Esophagus mucosa (tissue), 1 donor: ENCODE measurements around the gene CSNK1A1. TPM values are rescaled to one million over a fixed set of nuclear protein-coding genes. Genes with fewer than 3 reads are reported as not detected.
"Not testable (repeated sequence)": the region's sequence is repeated elsewhere in the genome, so short reads cannot be mapped to it uniquely, and the experiment has no call there.

ENCODE experiments used
- ATAC-seq: fragments of 200-7000 bp; cut with Tn5 transposase; one replicate; pipeline ENCODE4 v1.9.1; 2020
- total RNA-seq: library from RNA; stranded (reverse); gene quantifications from one replicate; pipeline ENCODE4 v1.2.4, GENCODE V29; 2023
- donor health status: DM: yes; HTN: yes; CAD: no.

The CSNK1A1 gene
- total RNA-seq, 1 donor from 2014 or later: 404 TPM

DNA sequence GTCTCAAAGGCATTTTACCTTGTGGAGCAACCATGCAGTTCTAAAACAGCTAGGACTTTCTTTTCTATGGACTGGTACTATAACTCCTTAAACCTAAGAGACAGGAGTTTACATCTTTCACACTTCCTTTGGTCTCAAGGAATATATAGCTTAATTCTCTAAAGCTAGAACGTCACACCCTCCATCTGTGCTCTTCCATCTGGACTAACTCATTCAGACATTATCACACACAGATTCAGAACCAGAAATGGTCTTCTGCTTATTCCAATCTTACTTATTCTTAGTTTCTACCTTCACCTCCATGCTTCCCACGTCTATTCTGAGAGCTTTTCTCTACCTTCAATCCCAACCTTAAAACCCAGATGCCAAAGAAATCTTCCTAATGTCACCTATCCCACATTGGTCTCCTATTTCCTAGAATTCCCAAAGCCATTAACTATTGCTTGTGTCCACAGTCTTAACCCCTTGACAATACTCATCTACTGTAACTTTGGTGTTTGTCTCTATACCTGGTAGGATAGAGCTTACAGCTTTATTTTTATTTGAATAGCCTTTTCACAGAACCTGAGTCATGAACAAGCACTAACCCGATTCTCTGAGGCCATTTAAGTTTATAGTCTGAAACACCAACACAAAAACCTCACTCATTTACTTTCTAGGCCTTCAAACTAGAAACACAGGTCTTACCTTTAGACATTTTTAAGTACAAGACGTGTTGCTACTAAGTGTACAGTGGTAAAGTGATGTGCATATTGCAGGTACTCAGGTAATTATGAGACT lies 22.8 kb downstream of the CSNK1A1 start:
- peak; percentile 78 for ATAC-seq

- ATAC-seq: peak; percentile 24
Measured at GRCh38 chr5:149526845-149527590, 24.2 kb downstream of the CSNK1A1 start.

DNA sequence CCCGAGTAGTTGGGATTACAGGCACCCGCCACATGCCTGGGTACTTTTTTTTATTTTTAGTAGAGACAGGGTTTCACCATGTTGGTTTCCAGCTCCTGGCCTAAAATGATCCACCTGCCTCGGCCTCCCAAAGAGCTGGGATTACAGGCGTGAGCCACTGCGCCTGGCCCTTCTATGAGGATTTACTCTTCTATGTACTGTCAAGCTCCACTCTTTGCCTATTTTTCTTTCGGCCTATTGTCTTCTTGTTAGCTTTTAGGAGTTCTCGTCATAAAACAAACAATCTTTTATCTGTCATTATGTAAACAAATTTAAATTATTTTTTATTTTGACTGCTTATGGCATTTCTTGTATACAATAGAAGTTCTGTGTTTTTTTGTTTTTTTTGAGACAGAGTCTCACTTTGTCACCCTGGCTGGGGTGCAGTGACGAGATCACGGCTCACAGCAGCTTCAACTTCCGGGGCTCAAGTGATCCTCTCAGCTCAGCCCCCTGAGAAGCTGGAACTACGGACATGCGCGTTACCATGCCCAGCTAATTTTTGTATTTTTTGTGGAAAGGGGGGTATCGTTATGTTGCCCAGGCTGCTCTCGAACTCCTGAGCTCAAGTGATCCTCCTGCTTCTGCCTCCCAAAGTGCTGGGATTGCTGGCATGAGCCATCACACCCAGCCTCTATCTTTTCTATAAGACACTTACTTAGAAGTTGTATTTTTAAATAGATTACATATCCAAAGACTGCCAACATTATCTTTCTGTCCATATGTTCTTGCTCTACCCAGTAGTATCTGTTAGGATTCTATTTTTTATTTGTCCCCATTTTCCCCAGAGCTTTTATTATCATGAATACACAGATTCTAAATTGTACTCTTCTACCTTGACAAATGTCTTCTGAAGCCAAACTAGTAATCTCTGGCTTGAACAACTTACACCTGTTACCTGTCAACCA lies 29.2 kb downstream of the CSNK1A1 start:
- no peak for ATAC-seq

DNA sequence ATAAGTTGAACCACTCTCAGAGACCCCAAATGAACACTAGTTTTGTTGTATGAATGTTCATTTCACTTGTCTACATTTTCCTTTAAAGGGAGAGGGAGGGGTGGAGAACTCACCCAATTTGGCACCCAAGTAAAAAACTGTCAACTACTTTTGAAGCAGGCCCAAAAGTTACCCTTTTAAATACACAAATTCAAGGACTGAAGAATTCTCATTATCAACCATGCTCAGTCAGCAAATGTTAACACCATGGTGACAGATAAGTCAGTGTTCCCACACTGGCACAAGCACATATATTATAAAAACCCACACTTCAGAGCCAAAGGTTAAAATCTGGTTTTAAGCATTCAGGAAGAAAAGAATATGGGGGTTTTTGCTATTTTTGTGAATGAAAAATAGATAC lies 31.6 kb downstream of the CSNK1A1 start:
- no peak for ATAC-seq

- ATAC-seq: no peak
Measured at GRCh38 chr5:149518620-149519019, 32.6 kb downstream of the CSNK1A1 start.

GRCh38 chr5:149517461-149518122 lies 33.6 kb downstream of the CSNK1A1 start:
- peak; percentile 41 for ATAC-seq

DNA sequence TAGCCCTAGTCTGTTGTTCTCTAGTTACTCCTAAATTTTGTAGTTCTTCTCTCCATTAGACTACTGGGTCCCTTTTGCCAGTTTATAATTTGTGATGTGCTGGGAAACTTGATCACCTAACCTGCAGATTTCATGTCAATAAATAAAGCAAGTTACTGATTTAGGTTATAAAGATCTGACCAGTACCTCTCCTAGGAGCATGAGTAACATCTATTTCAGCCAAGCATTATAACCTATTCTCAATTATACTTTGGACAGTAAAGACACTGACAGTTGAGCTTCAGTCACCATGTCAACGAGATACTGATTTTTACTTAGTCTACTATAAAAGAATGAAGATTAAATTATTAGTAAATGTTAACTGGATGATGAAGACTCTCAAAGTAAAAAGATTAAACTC lies 36.7 kb downstream of the CSNK1A1 start:
- no peak for ATAC-seq

- not testable (repeated sequence) for ATAC-seq
Measured at GRCh38 chr5:149513372-149513947, 37.8 kb downstream of the CSNK1A1 start.

DNA sequence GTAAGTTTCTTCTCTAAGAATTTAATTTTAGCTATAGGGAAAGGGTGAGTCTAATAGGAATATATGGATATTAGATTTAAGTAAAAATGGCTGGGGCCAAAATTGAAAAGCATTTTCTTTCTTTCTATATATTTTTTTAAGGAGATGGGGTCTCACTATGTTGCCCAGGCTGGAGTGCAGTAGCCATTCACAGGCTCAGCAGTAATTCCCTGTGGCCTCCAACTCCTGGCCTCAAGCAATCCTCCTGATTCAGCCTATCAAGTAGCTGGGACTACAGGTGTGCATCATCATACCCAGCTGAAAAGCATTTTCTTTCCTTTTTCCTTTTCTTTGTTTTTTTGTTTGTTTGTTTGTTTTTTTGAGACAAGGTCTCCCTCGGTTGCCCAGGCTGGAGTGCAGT lies 41.1 kb downstream of the CSNK1A1 start:
- no peak for ATAC-seq

- no peak for ATAC-seq
Measured at GRCh38 chr5:149504677-149505076, 46.6 kb downstream of the CSNK1A1 start.

DNA sequence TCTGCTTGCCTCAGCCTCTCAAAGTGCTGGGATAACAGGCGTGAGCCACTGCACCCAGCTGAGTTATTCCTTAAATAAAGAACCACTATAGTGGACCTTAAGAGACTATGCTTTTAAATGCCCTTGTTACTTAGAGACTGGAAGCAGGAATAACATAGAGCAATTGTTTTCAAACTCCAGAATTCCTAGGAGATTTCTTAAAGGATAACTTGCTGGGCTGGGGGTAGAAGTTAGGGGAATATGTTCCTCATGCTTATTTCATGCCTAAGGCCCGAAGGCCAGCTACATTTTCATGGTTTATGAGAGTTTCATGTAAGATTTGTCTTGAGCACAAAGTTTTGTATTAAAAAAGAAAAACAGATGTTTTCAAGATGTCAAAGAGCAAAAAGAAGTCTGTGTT lies 48.2 kb downstream of the CSNK1A1 start:
- no peak for ATAC-seq

GRCh38 chr5:149500922-149501582 lies 50.2 kb downstream of the CSNK1A1 start:
- ATAC-seq: no peak

- ATAC-seq: no peak
Measured at GRCh38 chr5:149498724-149499336, 52.4 kb downstream of the CSNK1A1 start.

GRCh38 chr5:149497357-149497756 lies 53.9 kb downstream of the CSNK1A1 start:
- no peak for ATAC-seq

GRCh38 chr5:149496917-149497316 lies 54.3 kb downstream of the CSNK1A1 start:
- no peak for ATAC-seq

GRCh38 chr5:149496166-149496565 lies 55.1 kb downstream of the CSNK1A1 start:
- ATAC-seq: no peak

DNA sequence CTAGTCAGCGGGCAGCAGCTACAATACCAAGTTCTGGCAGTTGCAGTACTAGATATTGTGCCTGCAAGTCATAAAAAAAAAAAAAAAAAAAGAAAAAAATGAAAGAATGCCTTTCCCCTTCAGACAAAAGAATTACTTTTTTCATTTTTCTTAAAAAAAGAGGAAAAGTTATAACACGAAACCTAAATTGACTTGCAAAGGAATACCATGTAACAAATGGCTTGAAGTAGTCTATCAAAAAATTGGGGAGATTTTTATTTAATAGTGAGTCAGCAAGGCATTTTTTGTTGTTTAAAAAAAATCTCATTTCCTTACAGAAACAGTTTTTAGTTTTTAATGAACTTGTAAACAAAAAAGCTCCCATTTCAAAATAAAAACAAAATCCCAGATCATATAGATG lies 55.6 kb downstream of the CSNK1A1 start:
- ATAC-seq: no peak

DNA sequence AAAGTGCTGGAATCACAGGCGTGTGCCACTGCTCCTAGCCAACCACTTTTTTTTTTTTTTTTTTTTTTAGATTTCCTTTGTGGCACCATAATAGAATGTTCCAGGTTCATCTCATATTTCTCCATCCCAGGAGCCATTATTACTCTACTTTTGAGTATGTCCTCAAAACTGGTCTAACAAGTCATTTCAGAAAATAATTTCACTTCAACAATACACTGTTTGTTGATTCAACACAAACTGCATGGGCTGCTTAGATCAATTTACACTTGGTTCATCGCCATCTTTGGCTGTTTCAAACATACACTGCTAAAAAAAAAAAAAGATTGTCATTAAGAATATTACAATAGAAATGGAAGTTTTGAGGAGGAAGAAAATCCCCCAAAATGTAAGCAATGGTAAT lies 57.9 kb downstream of the CSNK1A1 start:
- peak; percentile 5 for ATAC-seq

DNA sequence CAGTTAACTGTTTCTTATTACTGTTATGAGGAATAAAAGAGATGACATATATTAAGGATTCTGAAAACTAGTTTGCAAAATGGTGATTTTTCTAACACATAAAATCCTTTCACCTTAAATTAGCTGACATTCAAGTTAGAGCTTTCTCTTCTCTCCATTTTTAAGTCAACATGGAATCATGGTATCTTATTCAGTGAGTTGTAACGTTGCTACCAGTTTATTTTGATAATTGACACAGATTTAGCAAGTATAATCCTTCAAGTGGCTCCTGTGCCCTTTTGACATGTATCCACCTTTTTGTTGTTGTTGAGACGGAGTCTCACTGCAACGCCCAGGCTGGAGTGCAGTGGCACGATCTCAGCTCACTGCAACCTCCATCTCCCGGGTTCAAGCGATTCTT lies 58.5 kb downstream of the CSNK1A1 start:
- no peak for ATAC-seq

GRCh38 chr5:149490599-149491485 lies 60.4 kb downstream of the CSNK1A1 start:
- ATAC-seq: no peak
